Chondrocyte (in vitro differentiated cells): ENCODE results near the gene RANBP17. TPM values are rescaled to one million over a fixed set of nuclear protein-coding genes. Genes with fewer than 3 reads are reported as not detected.

Experiments used
- DNase-seq: peaks from one replicate; pipeline ENCODE4 v3.0.0; 2021; ENCODE audit warnings: mixed read lengths, low spot score
- H3K27ac Mint-ChIP-seq: one replicate; pipeline ENCODE4 v1.8.0; 2021; ENCODE audit warnings: mild to moderate bottlenecking, moderate library complexity, mixed read lengths; ENCODE audit not compliant: unreplicated experiment
- H3K27me3 Mint-ChIP-seq: 2 replicates; pipeline ENCODE4 v1.8.0; 2021; ENCODE audit warnings: low read depth, mixed read lengths
- H3K36me3 Mint-ChIP-seq: 2 replicates; pipeline ENCODE4 v1.8.0; 2021; ENCODE audit warnings: low read depth, mixed read lengths
- H3K4me1 Mint-ChIP-seq: 2 replicates; pipeline ENCODE4 v1.8.0; 2021; ENCODE audit warnings: low read depth, mild to moderate bottlenecking, mixed read lengths
- H3K4me3 Mint-ChIP-seq: one replicate; pipeline ENCODE4 v1.8.0; 2021; ENCODE audit warnings: mild to moderate bottlenecking, moderate library complexity, mixed read lengths; ENCODE audit not compliant: unreplicated experiment
- H3K9me3 Mint-ChIP-seq: 2 replicates; pipeline ENCODE4 v1.8.0; 2021; ENCODE audit warnings: low read depth, mixed read lengths
- total RNA-seq: library from RNA; stranded (reverse); gene quantifications from 3 replicates; pipeline ENCODE4 v1.2.1, GENCODE V29; 2021
- TF ChIP-seq, protein P1 (sequence below): fragments of 200-600 bp; sonication (generic); IDR thresholded peaks from 2 replicates; pipeline ENCODE4 v1.5.0; 2021; ENCODE audit warnings: antibody characterized with exemption, mild to moderate bottlenecking, moderate library complexity

RANBP17 gene
- total RNA-seq, 1 donor from 2014 or later, result 24.5 TPM

DNA sequence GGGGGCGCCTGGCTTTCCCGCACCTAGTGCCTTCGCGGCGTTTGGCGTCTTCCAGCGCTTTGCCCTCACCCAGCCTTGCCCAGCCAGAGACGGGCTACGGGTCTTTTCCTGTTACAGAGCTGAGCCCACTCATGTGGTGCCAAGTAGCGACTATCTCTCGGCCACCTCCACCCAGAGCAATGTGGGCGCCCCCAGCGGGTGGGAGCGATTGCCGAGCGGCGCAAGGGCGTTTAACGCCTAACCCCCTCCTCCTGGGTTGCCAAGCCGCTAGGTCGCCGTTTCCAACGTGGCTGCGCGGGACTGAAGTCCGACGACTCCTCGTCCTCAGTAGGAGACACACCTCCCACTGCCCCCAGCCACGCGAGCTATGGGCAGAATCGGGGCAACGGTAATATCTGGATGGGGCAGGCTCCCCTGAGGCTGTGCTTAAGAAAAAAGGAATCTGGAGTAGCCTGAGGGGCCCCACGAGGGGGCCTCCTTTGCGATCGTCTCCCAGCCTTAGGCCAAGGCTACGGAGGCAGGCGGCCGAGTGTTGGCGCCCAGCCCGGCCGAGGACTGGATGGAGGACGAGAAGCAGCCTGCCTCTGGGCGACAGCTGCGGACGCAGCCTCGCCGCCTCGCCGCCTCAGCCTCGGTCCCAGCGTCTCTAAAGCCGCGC lies 453.0 kb downstream of the RANBP17 start:
- DNase-seq, result peak; percentile 86
- Mint-ChIP-seq H3K27ac (no peak overlapping the region), H3K4me1 (peaks cover 32% of the 10 kb centered on the region), H3K36me3 (peaks cover 2% of the 10 kb centered on the region), H3K27me3 (peaks cover 80% of the 10 kb centered on the region), H3K4me3 (peak overlapping the region; percentile 31), H3K9me3 (no peaks in the 10 kb centered on the region)
- TF ChIP-seq, protein P1, sequence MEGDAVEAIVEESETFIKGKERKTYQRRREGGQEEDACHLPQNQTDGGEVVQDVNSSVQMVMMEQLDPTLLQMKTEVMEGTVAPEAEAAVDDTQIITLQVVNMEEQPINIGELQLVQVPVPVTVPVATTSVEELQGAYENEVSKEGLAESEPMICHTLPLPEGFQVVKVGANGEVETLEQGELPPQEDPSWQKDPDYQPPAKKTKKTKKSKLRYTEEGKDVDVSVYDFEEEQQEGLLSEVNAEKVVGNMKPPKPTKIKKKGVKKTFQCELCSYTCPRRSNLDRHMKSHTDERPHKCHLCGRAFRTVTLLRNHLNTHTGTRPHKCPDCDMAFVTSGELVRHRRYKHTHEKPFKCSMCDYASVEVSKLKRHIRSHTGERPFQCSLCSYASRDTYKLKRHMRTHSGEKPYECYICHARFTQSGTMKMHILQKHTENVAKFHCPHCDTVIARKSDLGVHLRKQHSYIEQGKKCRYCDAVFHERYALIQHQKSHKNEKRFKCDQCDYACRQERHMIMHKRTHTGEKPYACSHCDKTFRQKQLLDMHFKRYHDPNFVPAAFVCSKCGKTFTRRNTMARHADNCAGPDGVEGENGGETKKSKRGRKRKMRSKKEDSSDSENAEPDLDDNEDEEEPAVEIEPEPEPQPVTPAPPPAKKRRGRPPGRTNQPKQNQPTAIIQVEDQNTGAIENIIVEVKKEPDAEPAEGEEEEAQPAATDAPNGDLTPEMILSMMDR, result no peak

DNA sequence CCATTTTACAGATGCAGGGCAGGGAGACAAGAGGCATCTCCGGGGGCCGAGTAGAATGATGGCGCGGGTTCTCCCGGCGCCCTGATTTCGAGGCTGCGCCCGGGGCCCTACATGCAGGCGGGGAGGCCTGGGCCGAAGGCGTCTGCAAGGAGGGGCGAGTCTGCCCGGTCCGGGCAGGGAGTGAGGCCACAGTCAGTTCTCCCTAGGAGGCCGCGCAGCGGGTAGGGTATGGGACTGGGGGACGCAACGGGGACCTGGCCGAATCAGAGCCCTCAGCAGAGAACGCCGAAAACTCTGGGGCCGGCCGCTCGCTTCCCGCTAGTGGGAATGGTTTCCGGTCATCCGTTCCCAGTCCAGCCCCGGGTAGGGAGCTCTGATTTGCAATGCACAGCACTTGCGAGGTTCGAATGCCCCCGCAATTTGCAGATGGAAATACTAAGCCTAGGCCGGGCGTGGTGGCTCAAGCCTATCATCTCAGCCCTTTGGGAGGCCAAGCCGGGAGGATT lies 453.6 kb downstream of the RANBP17 start:
- TF ChIP-seq, protein P1, result no peak
- peaks cover 27% of the 10 kb centered on the region for H3K4me1 Mint-ChIP-seq
- peaks cover 82% of the 10 kb centered on the region for H3K27me3 Mint-ChIP-seq
- no peak overlapping the region for H3K27ac Mint-ChIP-seq
- peak; percentile 83 for DNase-seq
- H3K36me3 Mint-ChIP-seq, result peaks cover 2% of the 10 kb centered on the region
- no peaks in the 10 kb centered on the region for H3K9me3 Mint-ChIP-seq
- H3K4me3 Mint-ChIP-seq, result peak overlapping the region; percentile 57

DNA sequence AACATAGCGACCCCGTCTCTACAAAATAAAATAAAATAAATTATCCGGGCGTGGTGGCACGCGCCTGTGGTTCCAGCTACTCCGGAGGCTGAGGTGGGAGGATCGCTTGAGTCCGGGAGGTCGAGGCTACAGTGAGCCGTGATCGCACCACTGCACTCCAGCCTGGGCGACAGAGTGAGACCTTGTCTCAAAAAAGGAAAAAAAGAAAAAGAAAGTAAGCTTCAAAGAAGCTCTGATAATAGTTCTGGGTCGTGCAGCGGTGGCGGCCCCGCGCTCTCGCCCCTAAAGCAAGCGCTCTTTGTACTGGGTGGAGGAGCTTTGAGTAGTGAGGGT lies 454.1 kb downstream of the RANBP17 start:
- Mint-ChIP-seq H3K4me3 (peak overlapping the region; percentile 57), H3K27me3 (peaks cover 82% of the 10 kb centered on the region)
- TF ChIP-seq, protein P1, result no peak

DNA sequence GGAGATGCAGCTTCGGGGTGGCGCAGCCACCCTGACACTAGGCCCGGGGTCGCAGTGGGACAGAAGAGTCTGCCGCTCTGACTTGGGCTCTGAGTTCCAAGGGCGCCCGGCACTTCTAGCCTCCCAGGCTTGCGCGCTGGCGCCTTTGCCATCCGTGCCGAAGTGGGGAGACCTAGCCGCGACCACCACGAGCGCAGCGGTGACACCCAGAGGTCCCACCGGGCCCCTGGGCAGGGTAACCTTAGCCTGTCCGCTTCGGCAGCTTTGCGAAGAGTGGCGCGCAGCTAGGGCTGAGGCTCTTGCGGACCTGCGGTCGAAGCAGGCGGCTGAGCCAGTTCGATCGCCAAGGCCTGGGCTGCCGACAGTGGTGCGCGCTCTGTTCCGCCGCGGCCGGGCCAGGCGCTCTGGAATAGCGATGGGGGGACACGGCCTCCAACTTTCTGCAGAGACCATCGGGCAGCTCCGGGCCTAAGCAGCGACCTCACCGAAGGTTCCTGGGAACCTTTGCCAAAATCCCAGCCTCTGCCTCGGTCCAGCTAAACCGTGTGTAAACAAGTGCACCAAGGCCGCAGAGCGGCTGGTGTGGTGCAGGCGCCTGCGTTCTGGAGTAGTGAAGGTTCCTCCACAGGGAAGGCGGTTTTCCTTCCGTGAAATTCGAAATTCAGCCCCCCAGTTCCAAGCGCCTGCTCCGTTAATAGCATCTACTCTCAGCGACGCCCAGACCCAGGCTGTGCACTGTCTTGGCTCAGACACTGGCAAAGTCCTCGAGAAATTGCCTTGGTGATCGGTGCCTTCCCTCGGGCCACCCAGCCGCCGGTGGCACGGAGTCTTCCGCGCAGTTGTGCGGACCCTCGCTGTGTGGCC lies 454.7 kb downstream of the RANBP17 start:
- H3K4me1 Mint-ChIP-seq, result peaks cover 20% of the 10 kb centered on the region
- peak; percentile 74 for DNase-seq
- TF ChIP-seq, protein P1, result no peak
- H3K36me3 Mint-ChIP-seq, result peaks cover 2% of the 10 kb centered on the region
- peaks cover 84% of the 10 kb centered on the region for H3K27me3 Mint-ChIP-seq
- H3K4me3 Mint-ChIP-seq, result peak overlapping the region; percentile 57
- H3K9me3 Mint-ChIP-seq, result no peaks in the 10 kb centered on the region
- H3K27ac Mint-ChIP-seq, result no peak overlapping the region

More for the DNA sequence above, 454.1 kb downstream of the RANBP17 start:
- H3K9me3 Mint-ChIP-seq, result no peaks in the 10 kb centered on the region
- H3K4me1 Mint-ChIP-seq, result peaks cover 23% of the 10 kb centered on the region
- no peak for DNase-seq
- no peak overlapping the region for H3K27ac Mint-ChIP-seq
- peaks cover 2% of the 10 kb centered on the region for H3K36me3 Mint-ChIP-seq

DNA sequence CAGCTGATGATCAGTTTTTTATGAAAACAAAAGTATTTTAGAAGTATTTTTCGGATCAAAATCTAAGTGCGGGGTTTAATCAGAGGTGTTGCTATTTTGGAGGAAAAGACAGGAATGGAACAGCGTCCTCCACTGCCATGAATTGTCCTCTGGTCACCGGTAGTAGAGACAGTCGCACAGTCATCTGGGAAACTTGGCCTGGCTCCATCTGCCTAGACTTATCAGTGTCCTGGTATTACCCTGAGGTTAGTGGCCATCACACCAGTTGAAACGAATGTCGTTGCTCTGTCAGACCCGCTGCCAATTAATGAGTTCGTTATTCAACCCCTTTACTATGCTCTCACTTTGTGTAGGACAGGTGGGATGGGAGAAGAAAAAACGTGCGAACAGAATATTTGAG lies 455.4 kb downstream of the RANBP17 start:
- peaks cover 4% of the 10 kb centered on the region for H3K36me3 Mint-ChIP-seq
- peaks cover 92% of the 10 kb centered on the region for H3K27me3 Mint-ChIP-seq
- H3K27ac Mint-ChIP-seq, result no peak overlapping the region
- no peak for DNase-seq
- H3K4me1 Mint-ChIP-seq, result peaks cover 20% of the 10 kb centered on the region
- no peaks in the 10 kb centered on the region for H3K9me3 Mint-ChIP-seq
- H3K4me3 Mint-ChIP-seq, result no peak overlapping the region
- TF ChIP-seq, protein P1, result no peak
